GM12891 (cell line): ENCODE data around the gene LONP2.

Experiments used
- POLR2A ChIP-seq: IDR thresholded peaks from 2 replicates; pipeline ENCODE4 v1.6.1; 2011; ENCODE audit warnings: low read depth, low read length, control low read depth
- POLR2AphosphoS5 ChIP-seq: IDR thresholded peaks from 2 replicates; pipeline ENCODE4 v1.6.1; 2011; ENCODE audit warnings: low read depth, low read length, control low read depth
- TAF1 ChIP-seq: IDR thresholded peaks from 2 replicates; pipeline ENCODE4 v1.6.1; 2011; ENCODE audit warnings: low read depth, low read length, control low read depth

- TF ChIP-seq POLR2AphosphoS5 (no peak), TAF1 (no peak), POLR2A (no peak)
Measured at GRCh38 chr16:48291754-48292153, 47.7 kb downstream of the LONP2 start.
